ENCODE measurements around the gene NAGLU. TPM values are rescaled to one million over a fixed set of nuclear protein-coding genes. Genes with fewer than 3 reads are reported as not detected.

The NAGLU gene
- total and polyA plus RNA-seq, 2 of the 13 experiments (the other 11 are each of a cell fraction or from before 2014, with no cell fraction given): 28.2 to 40.1 TPM

- TF ChIP-seq DDIT3 (CRISPR knock-in tag; IDR thresholded peaks at IDR 0.05) (no peak), YEATS2 (CRISPR knock-in tag; IDR thresholded peaks at IDR 0.05; ENCODE audit: borderline replicate concordance) (peak; percentile 87), ARID5B (CRISPR knock-in tag; IDR thresholded peaks at IDR 0.05) (peak; percentile 67; the same call in 1 of the 2 replicates), ZFP90 (CRISPR knock-in tag; IDR thresholded peaks at IDR 0.05; ENCODE audit: borderline replicate concordance) (peak; percentile 78), HMGXB4 (CRISPR knock-in tag; IDR thresholded peaks at IDR 0.05; ENCODE audit: borderline replicate concordance in 1 of 2, low read depth in 1 of 2) (peak; percentile 88 to 91), SRY (CRISPR knock-in tag; IDR thresholded peaks at IDR 0.05) (0 out of 2 replicates have a peak, but pooled peaks have one; percentile 82), NFYB (CRISPR knock-in tag; IDR thresholded peaks at IDR 0.05) (peak; percentile 93), USF2 (IDR thresholded peaks at IDR 0.05; ENCODE audit: low read depth, low read length) (peak; percentile 97), USF2 (CRISPR knock-in tag; IDR thresholded peaks at IDR 0.05; ENCODE audit: borderline replicate concordance) (peak; percentile 99), HOXD1 (CRISPR knock-in tag; IDR thresholded peaks at IDR 0.05) (peak; percentile 32; the same call in 1 of the 2 replicates), ZNF646 (CRISPR knock-in tag; IDR thresholded peaks at IDR 0.05) (no peak)
These were observed 31.0 kb downstream of the NAGLU start, which contains the start of gene MLX (continued) for GRCh38 chr17:42566883-42567573.

Measured in HepG2 (cell line).